PC-3 (cell line): Measurements from ENCODE around the gene NSF. TPM values are rescaled to one million over a fixed set of nuclear protein-coding genes. Genes with fewer than 3 reads are reported as not detected.

ENCODE experiments used
- ATAC-seq: fragments of 200-7000 bp; cut with Tn5 transposase; 2 replicates; pipeline ENCODE4 v1.9.1; 2020; ENCODE audit warnings: mild to moderate bottlenecking, moderate library complexity
- BruUV-seq: library from RNA; stranded (reverse); fragments of 400-500 nt; replicated peaks from 2 replicates; lab custom pipeline; 2021; lab: Mats Ljungman, UMichigan
- CTCF ChIA-PET: fragments of 300-600 bp; sonication (Branson Sonifier 250); formaldehyde crosslinking; loops from one replicate; lab custom pipeline; 2022; ENCODE audit warnings: antibody characterized with exemption; lab: Charles Lee
- POLR2A ChIA-PET: fragments of 300-600 bp; sonication (Branson Sonifier 250); formaldehyde crosslinking; loops from one replicate; lab custom pipeline; 2022; ENCODE audit warnings: antibody characterized with exemption; ENCODE audit not compliant: unreplicated experiment; lab: Charles Lee
- DNase-seq: peaks from one replicate; pipeline ENCODE4 v3.0.0-alpha.2; 2015
- H2AFZ ChIP-seq: fragments of 300-600 bp; sonication (generic); 2 replicates; pipeline ENCODE4 v1.6.0; 2016; ENCODE audit warnings: antibody characterized with exemption, low read length
- H3F3A ChIP-seq: fragments of 300-600 bp; sonication (generic); one replicate; pipeline ENCODE4 v1.6.0; 2017; ENCODE audit warnings: antibody characterized with exemption, low read length, control low read depth, mild to moderate bottlenecking; ENCODE audit not compliant: unreplicated experiment
- H3K27ac ChIP-seq: fragments of 300-600 bp; sonication (generic); 2 replicates; pipeline ENCODE4 v1.5.1; 2016; ENCODE audit warnings: mild to moderate bottlenecking, low read length
- H3K27me3 ChIP-seq: fragments of 300-600 bp; sonication (generic); 2 replicates; pipeline ENCODE4 v1.6.1; 2016; ENCODE audit warnings: low read length, mixed read lengths
- H3K36me3 ChIP-seq: fragments of 300-600 bp; sonication (generic); 2 replicates; pipeline ENCODE4 v1.6.1; 2016; ENCODE audit warnings: low read depth, mixed run types, low read length, mixed read lengths
- H3K4me1 ChIP-seq: fragments of 300-600 bp; sonication (generic); 2 replicates; pipeline ENCODE4 v1.5.1; 2016; ENCODE audit warnings: low read length; ENCODE audit not compliant: insufficient read depth
- H3K4me2 ChIP-seq: fragments of 300-600 bp; sonication (generic); 2 replicates; pipeline ENCODE4 v1.6.0; 2016; ENCODE audit warnings: low read length
- H3K4me3 ChIP-seq: fragments of 300-600 bp; sonication (generic); 2 replicates; pipeline ENCODE4 v1.5.1; 2016; ENCODE audit warnings: mild to moderate bottlenecking, low read length, mixed read lengths
- H3K79me2 ChIP-seq: fragments of 300-600 bp; sonication (generic); 2 replicates; pipeline ENCODE4 v1.6.1; 2017; ENCODE audit warnings: low read length, mixed read lengths
- H3K9ac ChIP-seq: fragments of 300-600 bp; sonication (generic); 2 replicates; pipeline ENCODE4 v1.6.0; 2016; ENCODE audit warnings: mild to moderate bottlenecking, low read length
- H3K9me2 ChIP-seq: fragments of 300-600 bp; sonication (generic); replicated peaks from 2 replicates; pipeline ENCODE4 v1.6.1; 2016; ENCODE audit warnings: mixed run types, low read length, mixed read lengths
- H3K9me3 ChIP-seq: fragments of 300-600 bp; sonication (generic); 2 replicates; pipeline ENCODE4 v1.6.1; 2016; ENCODE audit warnings: low read length, mixed read lengths
- H4K20me1 ChIP-seq: fragments of 300-600 bp; sonication (generic); 2 replicates; pipeline ENCODE4 v1.6.1; 2016; ENCODE audit warnings: low read length, mixed read lengths
- CTCF ChIP-seq: fragments of 300-600 bp; sonication (generic); conservative IDR thresholded peaks from 2 replicates; pipeline ENCODE4 v1.5.1; 2017; ENCODE audit warnings: antibody characterized with exemption, low read depth, mild to moderate bottlenecking, low read length
- EZH2 ChIP-seq: fragments of 300-600 bp; sonication (generic); IDR thresholded peaks from one replicate; pipeline ENCODE4 v1.6.1; 2017; ENCODE audit warnings: antibody characterized with exemption, mild to moderate bottlenecking, low read length; ENCODE audit not compliant: unreplicated experiment
- EZH2phosphoT487 ChIP-seq: fragments of 300-600 bp; sonication (generic); IDR thresholded peaks from 2 replicates; pipeline ENCODE4 v1.6.1; 2018; ENCODE audit warnings: mild to moderate bottlenecking, antibody characterized with exemption, low read length, borderline replicate concordance
- intact Hi-C: fragments of 100-400 bp; cut with micrococcal nuclease; formaldehyde crosslinking; loops from 2 replicates; pipeline ENCODE4 v1.9.0; 2023
- total RNA-seq: library from RNA; depleted of rRNA; stranded (reverse); fragments of >200 nt; gene quantifications from 2 replicates; pipeline ENCODE4 v1.2.3, GENCODE V29; 2014

NSF gene
- total RNA-seq, 1 experiment from 2014 or later, result 52.2 TPM

DNA sequence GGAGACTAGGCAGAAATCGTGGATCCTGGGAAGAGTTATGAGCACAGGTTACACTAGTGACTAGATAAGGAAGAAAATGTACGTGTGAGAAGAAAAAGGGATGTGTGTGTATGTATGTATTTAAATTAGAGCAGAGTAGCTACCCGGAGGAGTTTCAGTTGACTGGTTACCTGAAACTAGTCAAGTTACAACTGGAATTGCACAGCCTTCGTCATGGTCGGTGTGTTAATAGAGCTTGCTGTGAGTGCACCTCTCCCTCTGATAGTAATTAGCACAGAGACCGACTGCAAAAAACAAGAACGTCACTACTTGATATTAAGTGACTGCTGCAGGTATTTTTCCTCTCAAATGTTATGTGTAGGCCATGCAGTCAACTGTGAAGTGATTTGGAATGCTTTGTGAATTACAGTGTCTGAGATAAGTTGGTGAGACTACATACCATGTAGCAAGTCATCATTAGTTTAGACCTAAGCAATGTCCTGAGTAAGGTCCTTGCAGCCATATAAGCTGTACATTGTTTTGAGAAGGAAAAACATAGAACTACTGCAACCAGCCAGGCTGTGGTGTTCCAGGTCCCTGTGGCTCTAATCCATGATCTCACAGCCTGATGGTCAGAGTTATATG is 132.3 kb downstream of the NSF start:
- H3K36me3 ChIP-seq, result no peaks in the 10 kb centered on the region

GRCh38 chr17:46726206-46726605 is 135.7 kb downstream of the NSF start:
- no peak overlapping the region for H2AFZ ChIP-seq
- no peaks in the 10 kb centered on the region for H3F3A ChIP-seq
- no peak overlapping the region for H3K27ac ChIP-seq
- no peaks in the 10 kb centered on the region for H3K9me3 ChIP-seq
- ATAC-seq, result no peak
- peaks cover 8% of the 10 kb centered on the region for H3K4me1 ChIP-seq
- TF ChIP-seq CTCF (no peak), EZH2 (no peak), EZH2phosphoT487 (no peak)
- no TSS peak for BruUV-seq
- H3K36me3 ChIP-seq, result peaks cover 4% of the 10 kb centered on the region; the same call in 1 of the 2 replicates
- H3K27me3 ChIP-seq, result no peaks in the 10 kb centered on the region
- H3K79me2 ChIP-seq, result no peaks in the 10 kb centered on the region
- no peak for DNase-seq
- no peaks in the 10 kb centered on the region for H4K20me1 ChIP-seq
- CTCF ChIA-PET, result no interaction called here
- POLR2A ChIA-PET, result interaction anchor here (0.6 kb wide), 1 partner anchor 47 kb away, joined by 5 read pairs; no protein-coding TSS in a partner anchor
- intact Hi-C loops, result no loop called here
- no peak overlapping the region for H3K4me3 ChIP-seq
- H3K9me2 ChIP-seq, result no peaks in the 10 kb centered on the region
- H3K4me2 ChIP-seq, result no peak overlapping the region
- no peak overlapping the region for H3K9ac ChIP-seq

More for the DNA sequence above, 132.3 kb downstream of the NSF start:
- Histone ChIP-seq H3K4me3 (no peak overlapping the region), H2AFZ (no peak overlapping the region), H3K4me1 (peaks cover 17% of the 10 kb centered on the region), H3K9me3 (no peaks in the 10 kb centered on the region), H3F3A (no peaks in the 10 kb centered on the region), H3K9ac (no peak overlapping the region), H3K4me2 (no peak overlapping the region), H3K79me2 (no peaks in the 10 kb centered on the region), H4K20me1 (no peaks in the 10 kb centered on the region), H3K27me3 (no peaks in the 10 kb centered on the region), H3K27ac (no peak overlapping the region), H3K9me2 (no peaks in the 10 kb centered on the region)
- ATAC-seq, result no peak
- POLR2A ChIA-PET, result no interaction called here
- intact Hi-C loops, result no loop called here
- CTCF ChIA-PET, result no interaction called here
- no peak for TF ChIP-seq EZH2phosphoT487
- TF ChIP-seq EZH2, result no peak
- TF ChIP-seq CTCF, result no peak
- no peak for DNase-seq
- no TSS peak for BruUV-seq

DNA sequence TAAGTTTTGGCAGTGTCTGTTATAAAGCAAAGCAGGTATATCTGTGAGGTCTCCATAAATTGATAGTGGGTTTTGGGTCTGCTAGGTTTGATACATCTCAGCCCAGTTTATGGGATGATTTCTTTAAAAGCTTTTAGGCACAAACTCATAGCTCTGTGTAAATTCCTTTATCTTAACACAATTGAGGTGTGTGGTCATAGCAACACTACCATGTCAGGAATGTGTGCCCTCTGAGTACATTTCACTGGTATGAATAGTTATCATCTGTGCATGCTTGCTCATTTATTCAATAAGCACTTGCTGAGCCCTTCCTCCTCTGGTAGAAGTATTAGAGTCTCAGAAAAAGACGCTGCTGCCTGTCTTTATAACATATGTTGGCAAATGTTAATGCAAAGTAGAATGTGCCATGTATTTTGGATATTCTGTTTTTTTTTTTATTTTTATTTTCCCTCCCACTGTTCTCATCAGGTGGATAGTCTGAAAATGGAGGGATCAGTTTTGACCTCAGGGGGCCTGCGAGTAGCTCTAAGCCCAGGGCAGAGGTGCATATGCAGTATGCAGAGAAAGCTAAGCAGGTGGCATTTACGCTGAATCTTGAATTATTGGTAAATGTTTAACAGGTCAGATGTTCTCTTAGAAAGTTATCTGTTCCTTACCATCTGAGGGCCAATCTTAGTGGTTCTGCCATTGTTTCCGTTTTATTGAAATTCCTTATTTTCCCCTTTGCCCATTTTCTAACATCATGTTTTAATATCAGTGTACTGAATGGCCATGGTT is 137.3 kb downstream of the NSF start:
- DNase-seq (peak; percentile 61), ATAC-seq (peak; percentile 74)
- Histone ChIP-seq H3K9me3 (no peaks in the 10 kb centered on the region), H3K79me2 (no peaks in the 10 kb centered on the region), H3K4me1 (peaks cover 8% of the 10 kb centered on the region), H3F3A (no peaks in the 10 kb centered on the region), H3K9me2 (no peaks in the 10 kb centered on the region), H3K4me3 (no peak overlapping the region), H3K9ac (no peak overlapping the region), H4K20me1 (no peaks in the 10 kb centered on the region), H3K27me3 (no peaks in the 10 kb centered on the region), H2AFZ (no peak overlapping the region), H3K36me3 (peaks cover 5% of the 10 kb centered on the region; the same call in 1 of the 2 replicates), H3K4me2 (0 out of 2 replicates have a peak overlapping the region, but pooled peaks have one; percentile 5), H3K27ac (no peak overlapping the region)
- ChIA-PET POLR2A (no interaction called here), CTCF (no interaction called here)
- BruUV-seq, result no TSS peak
- intact Hi-C loops, result no loop called here
- TF ChIP-seq EZH2phosphoT487 (no peak), EZH2 (no peak), CTCF (no peak)
